Mesendoderm (in vitro differentiated cells): Measurements from ENCODE around the gene SDR42E2.

Source experiments
- DNase-seq: peaks from one replicate; pipeline ENCODE4 v3.0.0; 2013
- H2AK5ac ChIP-seq: 2 replicates; pipeline ENCODE4 v1.6.1; 2013; ENCODE audit warnings: low read length, inconsistent platforms
- H2BK120ac ChIP-seq: 2 replicates; pipeline ENCODE4 v1.6.1; 2013; ENCODE audit warnings: low read depth, mild to moderate bottlenecking, low read length, moderate library complexity, mixed read lengths
- H2BK15ac ChIP-seq: replicated peaks from 2 replicates; pipeline ENCODE4 v1.6.1; 2013; ENCODE audit warnings: low read depth, mild to moderate bottlenecking, moderate library complexity
- H2BK5ac ChIP-seq: 2 replicates; pipeline ENCODE4 v1.6.1; 2013; ENCODE audit warnings: low read length, inconsistent platforms
- H3K18ac ChIP-seq: 2 replicates; pipeline ENCODE4 v1.6.1; 2013; ENCODE audit warnings: mild to moderate bottlenecking, low read length, mixed read lengths
- H3K23ac ChIP-seq: one replicate; pipeline ENCODE4 v1.6.1; 2013; ENCODE audit warnings: low read length
- H3K27ac ChIP-seq: 2 replicates; pipeline ENCODE4 v1.5.1; 2013; ENCODE audit warnings: low read depth, mild to moderate bottlenecking, inconsistent platforms, low read length, moderate library complexity
- H3K27me3 ChIP-seq: 2 replicates; pipeline ENCODE4 v1.6.1; 2013; ENCODE audit warnings: low read length, control low read depth, mild to moderate bottlenecking, inconsistent platforms; ENCODE audit not compliant: insufficient read depth, poor library complexity
- H3K36me3 ChIP-seq: 2 replicates; pipeline ENCODE4 v1.6.1; 2013; ENCODE audit warnings: low read length, inconsistent platforms; ENCODE audit not compliant: control insufficient read depth, insufficient read depth
- H3K4ac ChIP-seq: one replicate; pipeline ENCODE4 v1.6.1; 2013; ENCODE audit warnings: low read depth, mild to moderate bottlenecking, low read length, moderate library complexity
- H3K4me1 ChIP-seq: 2 replicates; pipeline ENCODE4 v1.6.1; 2013; ENCODE audit warnings: low read depth, low read length, inconsistent platforms; ENCODE audit not compliant: control insufficient read depth
- H3K4me2 ChIP-seq: 2 replicates; pipeline ENCODE4 v1.6.1; 2013; ENCODE audit warnings: low read length
- H3K4me3 ChIP-seq: 2 replicates; pipeline ENCODE4 v1.5.1; 2013; ENCODE audit warnings: mild to moderate bottlenecking, low read length
- H3K56ac ChIP-seq: one replicate; pipeline ENCODE4 v1.6.1; 2013; ENCODE audit warnings: low read length
- H3K79me1 ChIP-seq: 2 replicates; pipeline ENCODE4 v1.6.1; 2013; ENCODE audit warnings: low read length, inconsistent platforms
- H3K79me2 ChIP-seq: 2 replicates; pipeline ENCODE4 v1.6.1; 2013; ENCODE audit warnings: mild to moderate bottlenecking, low read length; ENCODE audit not compliant: control insufficient read depth, insufficient read depth
- H3K9ac ChIP-seq: 2 replicates; pipeline ENCODE4 v1.6.1; 2013; ENCODE audit warnings: low read length, inconsistent platforms
- H4K5ac ChIP-seq: one replicate; pipeline ENCODE4 v1.6.1; 2013; ENCODE audit warnings: low read length
- H4K8ac ChIP-seq: one replicate; pipeline ENCODE4 v1.6.1; 2013; ENCODE audit warnings: low read depth, mild to moderate bottlenecking, control low read depth, low read length, moderate library complexity
- WGBS: extraction: QIAGEN DNeasy Blood & Tissue Kit; methylation state at CpG from one replicate; pipeline ENCODE4 v1.1.7; 2013; ENCODE audit warnings: low lambda C conversion rate, missing lambda C conversion rate; ENCODE audit not compliant: insufficient coverage; ENCODE audit errors: extremely low coverage; 5-methylcytosine and 5-hydroxymethylcytosine counted together

SDR42E2 gene

GRCh38 chr16:22132801-22133200 is 29.5 kb upstream of the SDR42E2 start:
- Histone ChIP-seq H4K5ac (no peak overlapping the region), H4K8ac (no peak overlapping the region), H3K4me2 (no peak overlapping the region), H3K36me3 (no peaks in the 10 kb centered on the region), H3K4me3 (no peak overlapping the region), H3K56ac (no peak overlapping the region), H3K23ac (no peak overlapping the region), H3K4me1 (no peaks in the 10 kb centered on the region), H2BK120ac (no peak overlapping the region), H2AK5ac (no peak overlapping the region), H3K27ac (no peak overlapping the region), H3K4ac (no peak overlapping the region), H3K79me2 (no peaks in the 10 kb centered on the region), H2BK15ac (no peak overlapping the region), H3K18ac (no peak overlapping the region), H3K9ac (no peak overlapping the region), H3K79me1 (no peaks in the 10 kb centered on the region), H3K27me3 (no peaks in the 10 kb centered on the region), H2BK5ac (no peak overlapping the region)
- no CpG with 5 or more reads among the region's 10 CpGs for WGBS
- DNase-seq = no peak

- no peak overlapping the region for H4K5ac ChIP-seq
- no peaks in the 10 kb centered on the region for H3K27me3 ChIP-seq
- no peak overlapping the region for H3K4ac ChIP-seq
- no peak overlapping the region for H4K8ac ChIP-seq
- H3K79me1 ChIP-seq = no peaks in the 10 kb centered on the region
- DNase-seq = no peak
- no peaks in the 10 kb centered on the region for H3K79me2 ChIP-seq
- no peak overlapping the region for H3K23ac ChIP-seq
- H2AK5ac ChIP-seq = no peak overlapping the region
- H3K9ac ChIP-seq = no peak overlapping the region
- no peaks in the 10 kb centered on the region for H3K4me1 ChIP-seq
- no peak overlapping the region for H3K27ac ChIP-seq
- no peak overlapping the region for H3K18ac ChIP-seq
- H3K36me3 ChIP-seq = no peaks in the 10 kb centered on the region
- H3K4me3 ChIP-seq = no peak overlapping the region
- H2BK120ac ChIP-seq = no peak overlapping the region
- no peak overlapping the region for H2BK15ac ChIP-seq
- H2BK5ac ChIP-seq = no peak overlapping the region
- no peak overlapping the region for H3K56ac ChIP-seq
- no CpG with 5 or more reads among the region's 8 CpGs for WGBS
- H3K4me2 ChIP-seq = no peak overlapping the region
Observed at GRCh38 chr16:22138482-22138881, 23.8 kb upstream of the SDR42E2 start.

- Histone ChIP-seq H3K79me1 (no peaks in the 10 kb centered on the region), H4K8ac (no peak overlapping the region), H3K79me2 (no peaks in the 10 kb centered on the region), H4K5ac (no peak overlapping the region), H2BK120ac (no peak overlapping the region), H3K18ac (no peak overlapping the region), H3K27ac (no peak overlapping the region), H3K4me2 (no peak overlapping the region), H3K23ac (no peak overlapping the region), H3K27me3 (no peaks in the 10 kb centered on the region), H3K4me1 (no peaks in the 10 kb centered on the region), H2BK15ac (no peak overlapping the region), H3K56ac (no peak overlapping the region), H3K36me3 (no peaks in the 10 kb centered on the region), H2BK5ac (no peak overlapping the region), H3K9ac (no peak overlapping the region), H2AK5ac (no peak overlapping the region), H3K4ac (no peak overlapping the region), H3K4me3 (no peak overlapping the region)
- DNase-seq = no peak
- WGBS = no CpG with 5 or more reads among the region's 7 CpGs
Observed at GRCh38 chr16:22139008-22139407, 23.3 kb upstream of the SDR42E2 start.

- Histone ChIP-seq H3K4me1 (no peaks in the 10 kb centered on the region), H3K79me2 (no peaks in the 10 kb centered on the region), H3K79me1 (no peaks in the 10 kb centered on the region), H2BK15ac (no peak overlapping the region), H3K36me3 (no peaks in the 10 kb centered on the region), H4K5ac (no peak overlapping the region), H3K27ac (no peak overlapping the region), H4K8ac (no peak overlapping the region), H3K27me3 (no peaks in the 10 kb centered on the region), H3K9ac (no peak overlapping the region), H3K56ac (no peak overlapping the region), H2AK5ac (no peak overlapping the region), H2BK5ac (no peak overlapping the region), H3K18ac (no peak overlapping the region), H3K4me3 (no peak overlapping the region), H3K4me2 (no peak overlapping the region), H3K23ac (no peak overlapping the region), H2BK120ac (no peak overlapping the region), H3K4ac (no peak overlapping the region)
- DNase-seq = no peak
- WGBS = no CpG with 5 or more reads among the region's 1 CpG
Observed at GRCh38 chr16:22139732-22140131, 22.6 kb upstream of the SDR42E2 start.

GRCh38 chr16:22141767-22142166 is 20.5 kb upstream of the SDR42E2 start:
- Histone ChIP-seq H3K23ac (no peak overlapping the region), H3K4me2 (no peak overlapping the region), H3K27ac (no peak overlapping the region), H2AK5ac (no peak overlapping the region), H3K56ac (no peak overlapping the region), H3K36me3 (no peaks in the 10 kb centered on the region), H4K8ac (no peak overlapping the region), H3K18ac (no peak overlapping the region), H3K27me3 (no peaks in the 10 kb centered on the region), H2BK5ac (no peak overlapping the region), H2BK120ac (no peak overlapping the region), H3K4ac (no peak overlapping the region), H3K4me3 (no peak overlapping the region), H3K9ac (no peak overlapping the region), H4K5ac (no peak overlapping the region), H3K79me2 (no peaks in the 10 kb centered on the region), H3K4me1 (no peaks in the 10 kb centered on the region), H2BK15ac (no peak overlapping the region), H3K79me1 (no peaks in the 10 kb centered on the region)
- no CpG with 5 or more reads among the region's 1 CpG for WGBS
- peak; percentile 69 for DNase-seq

- Histone ChIP-seq H2AK5ac (no peak overlapping the region), H3K4me1 (no peaks in the 10 kb centered on the region), H3K79me1 (no peaks in the 10 kb centered on the region), H4K5ac (no peak overlapping the region), H3K4me2 (no peak overlapping the region), H3K4me3 (no peak overlapping the region), H3K27me3 (no peaks in the 10 kb centered on the region), H4K8ac (no peak overlapping the region), H3K27ac (no peak overlapping the region), H2BK15ac (no peak overlapping the region), H3K18ac (no peak overlapping the region), H3K36me3 (no peaks in the 10 kb centered on the region), H3K79me2 (no peaks in the 10 kb centered on the region), H3K56ac (no peak overlapping the region), H3K9ac (no peak overlapping the region), H3K23ac (no peak overlapping the region), H2BK5ac (no peak overlapping the region), H2BK120ac (no peak overlapping the region), H3K4ac (no peak overlapping the region)
- no peak for DNase-seq
- WGBS = no CpG with 5 or more reads among the region's 6 CpGs
Observed at GRCh38 chr16:22144520-22144919, 17.8 kb upstream of the SDR42E2 start.
